ENCODE measurements around the gene RPL7L1.

DNA sequence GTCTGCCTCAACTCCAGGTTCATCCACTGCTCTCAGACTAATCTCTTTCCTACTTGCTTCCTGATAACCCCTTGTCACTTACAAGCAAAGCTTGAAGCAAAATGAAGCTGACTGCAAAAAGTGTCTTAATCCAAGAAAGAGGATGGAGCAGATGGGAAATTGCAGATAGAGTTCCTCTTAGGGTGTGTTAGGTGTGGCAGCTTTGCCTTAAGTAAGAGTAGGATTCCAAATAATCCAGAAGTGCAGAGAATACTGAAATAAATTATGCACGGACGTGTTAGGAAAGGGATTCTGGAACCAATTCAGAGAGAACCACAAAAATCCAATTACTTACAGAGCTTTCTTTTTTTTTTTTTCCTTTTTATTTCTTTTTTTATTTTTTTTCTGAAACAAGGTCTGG, 6.1 kb upstream of the RPL7L1 start:
- TF ChIP-seq YY2 (tag by site-specific recombination; IDR thresholded peaks at IDR 0.05): no peak
- no peak for TF ChIP-seq ZNF768 (tag by site-specific recombination; IDR thresholded peaks at IDR 0.05)
- no peak for TF ChIP-seq YY1 (tag by site-specific recombination; IDR thresholded peaks at IDR 0.05)
- no peak for TF ChIP-seq ZBTB1 (tag by site-specific recombination; IDR thresholded peaks at IDR 0.05)
- TF ChIP-seq ZNF510 (tag by site-specific recombination; IDR thresholded peaks at IDR 0.05; ENCODE audit: insufficient replicate concordance): no peak
- TF ChIP-seq, protein P1, sequence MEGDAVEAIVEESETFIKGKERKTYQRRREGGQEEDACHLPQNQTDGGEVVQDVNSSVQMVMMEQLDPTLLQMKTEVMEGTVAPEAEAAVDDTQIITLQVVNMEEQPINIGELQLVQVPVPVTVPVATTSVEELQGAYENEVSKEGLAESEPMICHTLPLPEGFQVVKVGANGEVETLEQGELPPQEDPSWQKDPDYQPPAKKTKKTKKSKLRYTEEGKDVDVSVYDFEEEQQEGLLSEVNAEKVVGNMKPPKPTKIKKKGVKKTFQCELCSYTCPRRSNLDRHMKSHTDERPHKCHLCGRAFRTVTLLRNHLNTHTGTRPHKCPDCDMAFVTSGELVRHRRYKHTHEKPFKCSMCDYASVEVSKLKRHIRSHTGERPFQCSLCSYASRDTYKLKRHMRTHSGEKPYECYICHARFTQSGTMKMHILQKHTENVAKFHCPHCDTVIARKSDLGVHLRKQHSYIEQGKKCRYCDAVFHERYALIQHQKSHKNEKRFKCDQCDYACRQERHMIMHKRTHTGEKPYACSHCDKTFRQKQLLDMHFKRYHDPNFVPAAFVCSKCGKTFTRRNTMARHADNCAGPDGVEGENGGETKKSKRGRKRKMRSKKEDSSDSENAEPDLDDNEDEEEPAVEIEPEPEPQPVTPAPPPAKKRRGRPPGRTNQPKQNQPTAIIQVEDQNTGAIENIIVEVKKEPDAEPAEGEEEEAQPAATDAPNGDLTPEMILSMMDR (tag by site-specific recombination; IDR thresholded peaks at IDR 0.05): no peak
- TF ChIP-seq SETDB1 (IDR thresholded peaks at IDR 0.05; ENCODE audit: insufficient read length, low read length): no peak
- TF ChIP-seq, protein P2, sequence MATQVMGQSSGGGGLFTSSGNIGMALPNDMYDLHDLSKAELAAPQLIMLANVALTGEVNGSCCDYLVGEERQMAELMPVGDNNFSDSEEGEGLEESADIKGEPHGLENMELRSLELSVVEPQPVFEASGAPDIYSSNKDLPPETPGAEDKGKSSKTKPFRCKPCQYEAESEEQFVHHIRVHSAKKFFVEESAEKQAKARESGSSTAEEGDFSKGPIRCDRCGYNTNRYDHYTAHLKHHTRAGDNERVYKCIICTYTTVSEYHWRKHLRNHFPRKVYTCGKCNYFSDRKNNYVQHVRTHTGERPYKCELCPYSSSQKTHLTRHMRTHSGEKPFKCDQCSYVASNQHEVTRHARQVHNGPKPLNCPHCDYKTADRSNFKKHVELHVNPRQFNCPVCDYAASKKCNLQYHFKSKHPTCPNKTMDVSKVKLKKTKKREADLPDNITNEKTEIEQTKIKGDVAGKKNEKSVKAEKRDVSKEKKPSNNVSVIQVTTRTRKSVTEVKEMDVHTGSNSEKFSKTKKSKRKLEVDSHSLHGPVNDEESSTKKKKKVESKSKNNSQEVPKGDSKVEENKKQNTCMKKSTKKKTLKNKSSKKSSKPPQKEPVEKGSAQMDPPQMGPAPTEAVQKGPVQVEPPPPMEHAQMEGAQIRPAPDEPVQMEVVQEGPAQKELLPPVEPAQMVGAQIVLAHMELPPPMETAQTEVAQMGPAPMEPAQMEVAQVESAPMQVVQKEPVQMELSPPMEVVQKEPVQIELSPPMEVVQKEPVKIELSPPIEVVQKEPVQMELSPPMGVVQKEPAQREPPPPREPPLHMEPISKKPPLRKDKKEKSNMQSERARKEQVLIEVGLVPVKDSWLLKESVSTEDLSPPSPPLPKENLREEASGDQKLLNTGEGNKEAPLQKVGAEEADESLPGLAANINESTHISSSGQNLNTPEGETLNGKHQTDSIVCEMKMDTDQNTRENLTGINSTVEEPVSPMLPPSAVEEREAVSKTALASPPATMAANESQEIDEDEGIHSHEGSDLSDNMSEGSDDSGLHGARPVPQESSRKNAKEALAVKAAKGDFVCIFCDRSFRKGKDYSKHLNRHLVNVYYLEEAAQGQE (tag by site-specific recombination; IDR thresholded peaks at IDR 0.05): no peak
- TF ChIP-seq, protein P3, sequence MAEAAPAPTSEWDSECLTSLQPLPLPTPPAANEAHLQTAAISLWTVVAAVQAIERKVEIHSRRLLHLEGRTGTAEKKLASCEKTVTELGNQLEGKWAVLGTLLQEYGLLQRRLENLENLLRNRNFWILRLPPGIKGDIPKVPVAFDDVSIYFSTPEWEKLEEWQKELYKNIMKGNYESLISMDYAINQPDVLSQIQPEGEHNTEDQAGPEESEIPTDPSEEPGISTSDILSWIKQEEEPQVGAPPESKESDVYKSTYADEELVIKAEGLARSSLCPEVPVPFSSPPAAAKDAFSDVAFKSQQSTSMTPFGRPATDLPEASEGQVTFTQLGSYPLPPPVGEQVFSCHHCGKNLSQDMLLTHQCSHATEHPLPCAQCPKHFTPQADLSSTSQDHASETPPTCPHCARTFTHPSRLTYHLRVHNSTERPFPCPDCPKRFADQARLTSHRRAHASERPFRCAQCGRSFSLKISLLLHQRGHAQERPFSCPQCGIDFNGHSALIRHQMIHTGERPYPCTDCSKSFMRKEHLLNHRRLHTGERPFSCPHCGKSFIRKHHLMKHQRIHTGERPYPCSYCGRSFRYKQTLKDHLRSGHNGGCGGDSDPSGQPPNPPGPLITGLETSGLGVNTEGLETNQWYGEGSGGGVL (tag by site-specific recombination; IDR thresholded peaks at IDR 0.05): no peak
- TF ChIP-seq ZNF266 (tag by site-specific recombination; IDR thresholded peaks at IDR 0.05; ENCODE audit: low read depth): no peak
- no peak for TF ChIP-seq ZNF133 (tag by site-specific recombination; IDR thresholded peaks at IDR 0.05)
- TF ChIP-seq, protein P4, sequence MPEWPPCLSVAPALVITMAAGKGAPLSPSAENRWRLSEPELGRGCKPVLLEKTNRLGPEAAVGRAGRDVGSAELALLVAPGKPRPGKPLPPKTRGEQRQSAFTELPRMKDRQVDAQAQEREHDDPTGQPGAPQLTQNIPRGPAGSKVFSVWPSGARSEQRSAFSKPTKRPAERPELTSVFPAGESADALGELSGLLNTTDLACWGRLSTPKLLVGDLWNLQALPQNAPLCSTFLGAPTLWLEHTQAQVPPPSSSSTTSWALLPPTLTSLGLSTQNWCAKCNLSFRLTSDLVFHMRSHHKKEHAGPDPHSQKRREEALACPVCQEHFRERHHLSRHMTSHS (tag by site-specific recombination; IDR thresholded peaks at IDR 0.05): no peak
- TF ChIP-seq, protein P5, sequence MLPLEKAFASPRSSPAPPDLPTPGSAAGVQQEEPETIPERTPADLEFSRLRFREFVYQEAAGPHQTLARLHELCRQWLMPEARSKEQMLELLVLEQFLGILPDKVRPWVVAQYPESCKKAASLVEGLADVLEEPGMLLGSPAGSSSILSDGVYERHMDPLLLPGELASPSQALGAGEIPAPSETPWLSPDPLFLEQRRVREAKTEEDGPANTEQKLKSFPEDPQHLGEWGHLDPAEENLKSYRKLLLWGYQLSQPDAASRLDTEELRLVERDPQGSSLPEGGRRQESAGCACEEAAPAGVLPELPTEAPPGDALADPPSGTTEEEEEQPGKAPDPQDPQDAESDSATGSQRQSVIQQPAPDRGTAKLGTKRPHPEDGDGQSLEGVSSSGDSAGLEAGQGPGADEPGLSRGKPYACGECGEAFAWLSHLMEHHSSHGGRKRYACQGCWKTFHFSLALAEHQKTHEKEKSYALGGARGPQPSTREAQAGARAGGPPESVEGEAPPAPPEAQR (tag by site-specific recombination; IDR thresholded peaks at IDR 0.05): no peak
